GM12891 (cell line): ENCODE results near the gene FKBP14.
A peak's percentile ranks its signal among the peaks of the same experiment; 100 is the strongest.

Source experiments
- DNase-seq: peaks from one replicate; pipeline ENCODE4 v3.0.0; 2011; ENCODE audit warnings: low spot score; ENCODE audit not compliant: insufficient read length
- FAIRE-seq: peaks from 2 replicates; lab custom pipeline; 2011; peaks lifted over from hg19 to GRCh38; lab: Jason Lieb, UNC
- PAX5 ChIP-seq: IDR thresholded peaks from 2 replicates; pipeline ENCODE4 v1.6.1; 2011; ENCODE audit warnings: low read length, moderate library complexity, mild to moderate bottlenecking; ENCODE audit not compliant: insufficient read depth, severe bottlenecking
- POLR2A ChIP-seq: IDR thresholded peaks from 2 replicates; pipeline ENCODE4 v1.6.1; 2011; ENCODE audit warnings: low read depth, low read length, control low read depth
- POLR2AphosphoS5 ChIP-seq: IDR thresholded peaks from 2 replicates; pipeline ENCODE4 v1.6.1; 2011; ENCODE audit warnings: low read depth, low read length, control low read depth
- POU2F2 ChIP-seq: IDR thresholded peaks from 2 replicates; pipeline ENCODE4 v1.6.1; 2011; ENCODE audit warnings: low read depth, mild to moderate bottlenecking, control low read depth, low read length, moderate library complexity
- SPI1 ChIP-seq: IDR thresholded peaks from 2 replicates; pipeline ENCODE4 v1.6.1; 2011; ENCODE audit warnings: low read depth, low read length, control low read depth
- TAF1 ChIP-seq: IDR thresholded peaks from 2 replicates; pipeline ENCODE4 v1.6.1; 2011; ENCODE audit warnings: low read depth, low read length, control low read depth

The FKBP14 gene

DNA sequence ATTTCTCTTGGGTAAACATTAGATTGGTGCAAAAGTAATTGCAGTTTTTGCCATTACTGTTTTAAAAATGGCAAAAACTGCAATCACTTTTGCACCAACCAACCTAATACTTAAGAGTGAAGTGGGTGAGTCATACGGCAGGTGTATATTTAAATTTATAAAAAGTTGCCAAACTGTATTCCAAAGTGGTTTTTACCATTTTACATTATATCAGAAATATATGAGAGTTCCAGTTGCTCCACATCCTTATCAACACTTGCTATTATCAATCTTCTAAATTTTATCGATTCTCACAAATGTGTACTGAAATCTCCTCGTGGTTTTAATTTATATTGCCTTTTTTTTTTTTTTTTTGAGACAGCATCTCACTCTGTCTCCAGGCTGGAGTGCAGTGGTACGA is 33.4 kb downstream of the FKBP14 start:
- no peak for FAIRE-seq
- no peak for DNase-seq
- no peak for TF ChIP-seq POLR2AphosphoS5
- TF ChIP-seq POLR2A: no peak
- TF ChIP-seq TAF1: no peak
- TF ChIP-seq PAX5: no peak
- no peak for TF ChIP-seq POU2F2
- no peak for TF ChIP-seq SPI1

DNA sequence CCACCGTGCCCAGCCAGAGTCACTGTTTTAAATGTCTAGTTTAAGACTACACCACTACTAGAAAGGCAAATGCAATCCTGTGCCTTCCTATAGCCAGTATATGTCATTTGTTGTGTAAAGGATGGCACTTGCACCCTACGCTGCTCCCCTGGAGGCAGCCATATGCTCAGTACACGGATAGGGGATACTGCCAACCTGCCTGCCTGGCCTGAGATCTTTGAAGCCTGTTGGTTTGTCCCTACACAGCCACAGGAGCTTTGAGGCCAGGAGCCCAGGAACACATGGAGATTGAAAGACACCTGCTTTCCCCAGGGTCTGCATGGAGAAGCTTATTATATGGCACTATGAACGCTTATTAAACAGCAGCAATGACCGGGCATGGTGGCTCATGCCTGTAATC is 34.6 kb downstream of the FKBP14 start:
- DNase-seq (no peak), FAIRE-seq (no peak)
- TF ChIP-seq POLR2A (no peak), SPI1 (no peak), TAF1 (no peak), PAX5 (no peak), POLR2AphosphoS5 (no peak), POU2F2 (no peak)

DNA sequence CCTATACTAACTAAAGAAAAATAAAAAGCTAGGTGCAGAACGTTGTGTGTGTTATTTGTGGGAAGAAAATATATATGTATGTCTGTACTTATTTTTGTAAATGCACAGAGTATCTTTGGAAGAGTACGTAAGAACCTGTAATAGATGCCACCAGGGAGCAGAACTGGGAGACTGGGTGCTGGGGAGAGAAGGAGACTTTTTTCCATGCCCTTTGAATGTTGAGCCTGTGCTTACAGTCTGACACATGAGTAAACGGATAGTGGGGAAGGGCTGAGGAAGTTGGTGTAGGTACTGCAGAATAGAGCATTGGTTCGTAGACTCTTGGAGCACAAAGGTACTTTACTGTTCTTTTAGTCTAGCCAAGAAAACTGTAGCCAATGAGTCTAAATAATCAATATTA is 35.6 kb downstream of the FKBP14 start:
- no peak for TF ChIP-seq TAF1
- no peak for TF ChIP-seq POLR2A
- no peak for TF ChIP-seq PAX5
- TF ChIP-seq POU2F2: no peak
- TF ChIP-seq SPI1: no peak
- no peak for TF ChIP-seq POLR2AphosphoS5
- DNase-seq (no peak), FAIRE-seq (no peak)

DNA sequence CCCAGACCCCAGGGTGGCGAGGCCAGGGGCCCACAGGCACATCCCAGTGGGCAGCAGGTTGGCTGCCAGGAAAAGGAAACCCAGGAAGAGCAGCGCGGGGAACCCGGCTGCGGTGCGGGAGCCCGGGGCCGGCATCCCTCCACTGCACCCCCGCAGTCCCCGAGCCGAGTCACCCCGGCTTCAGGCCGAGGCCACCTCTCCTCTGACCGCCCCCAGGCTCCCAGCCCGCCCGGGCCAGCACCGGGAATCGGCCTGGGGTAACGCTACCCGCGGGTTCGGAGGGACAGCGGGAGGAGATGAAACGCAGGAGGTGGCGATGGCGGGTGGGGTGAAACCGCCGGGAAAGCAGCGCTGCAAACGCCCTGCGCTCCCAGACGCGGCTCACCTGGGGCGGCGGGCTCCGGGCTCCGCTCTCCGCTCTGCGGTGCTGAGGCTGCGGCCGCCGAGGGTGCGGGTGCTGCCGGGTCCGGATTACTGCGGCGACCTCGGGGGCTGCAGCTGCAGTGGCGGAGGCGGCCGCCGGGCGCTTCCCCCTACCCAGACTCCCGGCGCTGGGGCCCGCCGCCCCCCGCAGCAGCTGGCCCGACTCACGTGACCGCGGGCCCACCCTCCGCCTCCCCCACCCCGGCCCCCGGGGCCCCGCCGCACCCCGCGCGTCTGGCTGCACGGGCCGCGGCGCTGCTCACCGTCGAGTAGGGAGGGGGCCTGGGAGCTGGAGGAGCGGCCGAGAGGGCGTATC is 37.1 kb downstream of the FKBP14 start, which contains the start of gene SCRN1:
Gene SCRN1 (minus strand): TSS at position 545 of the 739 bp plus-strand sequence. CDS start 20,734 bp downstream, outside the sequence.
- DNase-seq: peak; percentile 72
- TF ChIP-seq TAF1: peak; percentile 24; the same call in 1 of the 2 replicates
- no peak for TF ChIP-seq POLR2AphosphoS5
- FAIRE-seq: peak; percentile 48

DNA sequence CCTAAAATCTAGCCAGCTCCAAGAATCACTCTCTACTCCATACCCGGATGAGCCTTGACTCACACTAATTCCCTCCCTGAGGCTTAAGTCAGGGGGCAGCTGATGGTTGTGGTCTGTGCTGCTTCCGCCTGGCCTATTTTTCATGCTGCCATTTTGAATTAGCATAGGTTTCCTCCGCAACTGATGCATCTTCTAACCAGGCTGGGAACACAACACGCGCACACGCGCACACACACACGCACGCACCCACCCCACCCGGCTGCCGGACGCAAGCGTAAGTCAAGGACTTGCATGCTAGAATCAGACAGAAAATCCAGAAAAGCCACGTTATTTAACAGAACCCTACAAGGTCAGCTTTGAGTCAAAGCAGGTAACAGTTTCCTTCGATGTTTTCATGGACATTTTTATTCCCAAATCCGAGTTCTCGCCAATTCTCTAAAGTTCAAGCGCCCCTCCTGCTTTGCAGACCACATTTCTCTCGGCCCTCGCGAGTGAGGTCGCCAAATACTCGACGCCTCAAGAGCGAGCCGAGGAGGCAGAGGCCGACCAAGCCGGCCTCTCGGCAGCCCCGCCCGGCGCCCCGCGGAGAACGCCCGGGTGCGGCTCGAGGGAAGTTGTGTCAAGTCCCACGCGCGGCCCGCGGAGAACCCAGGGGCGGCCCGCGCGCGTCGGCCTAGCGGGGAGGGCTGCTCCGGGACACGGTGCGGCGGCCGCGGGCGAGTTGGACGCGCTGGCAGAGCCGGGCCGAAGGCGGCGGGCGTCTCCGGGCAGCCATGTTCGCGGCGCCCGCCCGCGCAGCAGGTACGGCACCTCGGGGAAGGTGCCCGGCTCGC is 37.9 kb downstream of the FKBP14 start:
- peak; percentile 38 for DNase-seq
- TF ChIP-seq POLR2AphosphoS5: no peak; the same call in 1 of the 2 replicates
- peak; percentile 55; the same call in 1 of the 2 replicates for TF ChIP-seq TAF1
- TF ChIP-seq POU2F2: peak; percentile 93
- no peak for TF ChIP-seq PAX5
- peak; percentile 65; the same call in 1 of the 2 replicates for TF ChIP-seq POLR2A
- peak; percentile 90 for FAIRE-seq

DNA sequence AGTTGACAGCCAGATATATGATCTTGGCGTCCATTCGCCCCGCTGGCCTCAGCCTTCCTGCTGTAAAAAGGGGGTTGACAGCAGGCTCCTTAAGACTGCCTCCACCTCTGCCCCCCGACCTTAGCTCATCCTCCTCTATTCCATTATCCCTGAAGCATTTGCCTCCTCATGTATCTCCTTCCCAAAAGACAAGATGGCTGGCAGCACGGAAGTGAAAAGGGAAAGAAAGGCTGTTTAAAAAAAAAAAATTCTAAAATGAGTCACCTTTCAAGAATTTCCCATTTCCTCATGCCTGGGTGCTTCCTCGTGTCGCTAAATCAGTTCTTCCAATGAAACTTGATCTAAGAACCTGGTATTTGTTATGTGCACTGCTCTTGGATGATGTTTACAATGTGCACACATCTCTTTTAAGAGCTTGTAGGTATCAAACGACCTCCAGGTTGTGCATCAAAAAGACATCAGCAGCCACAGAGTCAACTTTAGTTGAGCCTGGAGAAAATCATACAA is 38.6 kb downstream of the FKBP14 start:
- DNase-seq: no peak
- no peak for FAIRE-seq
- TF ChIP-seq SPI1 (peak; percentile 65), POU2F2 (no peak), PAX5 (no peak)

DNA sequence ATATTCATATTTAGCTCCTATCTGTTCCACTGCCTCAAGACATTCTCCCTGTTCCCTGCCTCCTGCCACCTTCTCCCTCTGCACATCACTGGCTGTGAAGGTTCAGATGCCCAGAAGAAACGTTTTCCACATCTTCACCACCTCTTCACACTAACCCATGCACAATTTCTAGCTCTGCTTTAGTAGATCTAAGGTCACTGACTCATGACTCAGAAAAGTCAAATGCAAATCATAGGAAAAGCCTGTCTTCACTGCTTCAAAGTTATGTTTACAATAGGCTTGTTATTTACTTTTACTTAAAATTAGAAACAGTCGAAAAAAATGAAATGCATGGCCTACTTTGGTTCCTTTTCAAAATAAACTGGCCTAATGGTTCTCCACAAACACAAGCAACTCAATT is 39.4 kb downstream of the FKBP14 start:
- TF ChIP-seq POU2F2 (no peak), POLR2A (no peak), SPI1 (no peak)
- DNase-seq (no peak), FAIRE-seq (no peak)

DNA sequence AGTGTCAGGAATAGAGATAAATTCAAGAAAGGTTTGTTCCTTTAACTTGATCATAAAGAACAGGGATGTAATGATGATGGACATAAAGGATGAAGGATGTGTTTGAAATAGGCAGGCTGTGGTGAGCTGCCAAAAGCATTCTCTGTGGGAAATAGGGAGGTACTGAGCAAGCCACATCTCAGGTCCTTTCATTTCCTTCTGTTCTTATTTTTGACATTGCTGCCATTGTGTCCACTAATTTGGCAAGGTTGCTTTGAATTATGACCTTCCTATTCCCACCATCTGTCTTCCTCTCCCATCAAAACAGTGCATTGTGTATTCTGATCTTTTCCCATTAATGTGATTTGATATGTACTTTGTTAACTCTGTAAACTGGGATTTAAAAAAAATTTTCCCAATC is 46.4 kb downstream of the FKBP14 start:
- DNase-seq (no peak), FAIRE-seq (no peak)
- TF ChIP-seq POU2F2 (no peak), POLR2A (no peak), SPI1 (no peak), TAF1 (no peak), PAX5 (no peak)

DNA sequence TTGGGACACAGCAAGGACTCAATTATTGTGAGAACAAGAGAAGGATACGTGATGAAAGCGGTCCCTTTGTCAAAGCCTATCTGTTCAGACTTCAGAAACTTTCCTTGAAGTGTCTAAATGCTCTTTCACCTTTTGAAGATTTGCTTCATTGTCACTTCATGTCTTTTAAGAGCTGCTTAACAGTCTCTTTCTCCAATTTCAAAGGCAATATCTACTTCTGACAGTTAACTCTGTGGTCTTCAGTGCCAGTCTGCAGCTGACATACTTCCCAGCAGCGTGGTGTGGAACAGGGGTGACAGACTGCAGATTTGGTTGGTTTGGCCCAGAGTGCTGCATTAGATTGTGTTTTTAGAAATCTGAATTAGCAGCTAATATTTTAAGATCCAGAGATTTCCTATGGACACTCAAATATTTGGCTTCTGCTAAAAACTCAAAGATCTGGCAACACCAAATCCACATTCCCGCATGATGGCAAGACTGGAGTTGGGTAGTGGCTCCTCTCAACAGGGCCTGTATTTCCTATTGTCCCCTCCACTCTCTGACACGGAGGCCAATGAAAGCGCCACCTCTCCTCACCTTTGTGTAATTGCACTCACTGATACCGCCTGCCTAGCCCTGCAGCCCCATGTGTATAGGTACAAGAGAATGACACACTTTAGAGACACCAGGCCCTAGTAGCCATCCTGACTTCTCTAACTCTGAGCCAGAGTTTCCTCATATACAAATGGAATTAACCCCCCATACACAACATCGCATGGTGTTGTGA is 48.4 kb downstream of the FKBP14 start:
- TF ChIP-seq SPI1: no peak
- TF ChIP-seq POLR2A: no peak
- no peak for TF ChIP-seq POU2F2
- TF ChIP-seq TAF1: no peak
- DNase-seq (no peak), FAIRE-seq (no peak)

DNA sequence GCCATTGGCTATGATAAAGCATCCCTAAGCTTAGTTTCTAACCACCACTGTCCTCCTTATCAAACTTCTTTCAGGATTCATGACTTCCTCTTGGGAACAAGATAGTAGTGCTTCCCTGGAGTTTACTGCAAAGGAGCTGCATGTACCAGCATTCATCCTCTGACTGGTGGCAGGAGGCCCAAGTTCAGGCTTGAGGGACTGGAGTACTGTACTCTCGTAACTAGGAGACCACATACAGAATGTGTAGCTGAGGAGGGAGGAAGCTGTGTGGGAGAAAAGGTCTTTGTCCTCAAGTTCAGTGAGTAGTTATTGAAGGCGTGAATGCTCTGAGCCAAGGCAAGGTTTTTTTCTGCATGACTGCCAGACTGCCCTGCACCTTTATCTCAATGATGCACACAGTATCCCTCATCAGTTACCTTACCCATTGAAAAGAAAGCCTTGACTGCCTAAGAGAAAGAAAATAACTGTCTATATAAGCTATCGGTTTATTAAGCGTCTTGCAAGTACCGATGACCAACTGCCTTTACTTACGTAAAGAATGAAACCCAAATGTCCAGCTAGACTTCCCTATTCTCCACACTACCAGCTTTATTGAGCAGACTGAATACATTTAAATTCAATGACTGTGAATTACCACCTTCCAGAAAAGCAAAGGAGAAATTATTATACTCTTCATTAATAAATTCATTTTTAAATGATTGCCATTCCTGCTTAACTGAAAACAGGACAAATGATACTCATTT is 49.7 kb downstream of the FKBP14 start:
- FAIRE-seq (no peak), DNase-seq (no peak)
- TF ChIP-seq PAX5: no peak
- no peak for TF ChIP-seq POLR2A
- no peak for TF ChIP-seq TAF1
- no peak for TF ChIP-seq POU2F2
- TF ChIP-seq POLR2AphosphoS5: no peak
- TF ChIP-seq SPI1: no peak
